Gastrocnemius medialis (tissue), 4 donors: ENCODE results near the gene FEZ2. TPM values are rescaled to one million over a fixed set of nuclear protein-coding genes. Genes with fewer than 3 reads are reported as not detected.

Experiments used
- ATAC-seq, 2 donors: fragments of 150-250 bp; one replicate each; pipeline ENCODE4 v1.9.1; 2016
- DNase-seq, 2 donors: peaks; one replicate each; pipeline ENCODE4 v3.0.0-alpha.2; 2019
- H3K27ac ChIP-seq, 4 donors: fragments of 200-600 bp; sonication (generic); 1 replicate in 1 of 4; 2 replicates in 3 of 4; pipeline ENCODE4 v1.5.1; 2016 to 2018; ENCODE audit warnings: mild to moderate bottlenecking in 2 of 4, moderate library complexity in 1 of 4
- H3K27me3 ChIP-seq, 3 donors: fragments of 200-600 bp; sonication (generic) in 2 of 3; 1 replicate in 1 of 3; 2 replicates in 2 of 3; pipeline versions ENCODE4 v1.5.1 to v1.6.0; 2016 to 2019; ENCODE audit warnings: mild to moderate bottlenecking in 1 of 3, moderate library complexity in 1 of 3
- H3K36me3 ChIP-seq, 2 donors: fragments of 200-600 bp; sonication (generic) in 1 of 2; one replicate each; pipeline ENCODE4 v1.5.1; 2017 to 2018
- H3K4me1 ChIP-seq, 2 donors: fragments of 200-600 bp; sonication (generic) in 1 of 2; one replicate each; pipeline ENCODE4 v1.5.1; 2016 to 2017; ENCODE audit warnings: mild to moderate bottlenecking in 2 of 2
- H3K4me3 ChIP-seq, 4 donors: fragments of 200-600 bp; sonication (generic) in 3 of 4; 1 replicate in 1 of 4; 2 replicates in 3 of 4; pipeline ENCODE4 v1.5.1; 2016 to 2019; ENCODE audit warnings: mild to moderate bottlenecking in 2 of 4
- H3K9me3 ChIP-seq, 3 donors: fragments of 200-600 bp; sonication (generic) in 2 of 3; 1 replicate in 1 of 3; 2 replicates in 2 of 3; pipeline ENCODE4 v1.5.1; 2016 to 2019
- POLR2A ChIP-seq, 2 donors: fragments of 450-650 bp; IDR thresholded peaks; one replicate each; pipeline ENCODE4 v1.6.1; 2017; ENCODE audit warnings: antibody characterized with exemption in 2 of 2, mild to moderate bottlenecking in 2 of 2, moderate library complexity in 2 of 2
- in situ Hi-C, 4 donors: fragments of 200-750 bp; cut with MboI; loops; one replicate each; pipeline versions ENCODE4 v1.15.0 to v1.8.0; 2017; ENCODE audit warnings: low sequenced_read_pairs in 4 of 4
- intact Hi-C: fragments of 100-400 bp; cut with DNase I; formaldehyde crosslinking; loops from one replicate; pipeline ENCODE4 v1.15.1; 2023; ENCODE audit warnings: low total_unique reads
- total RNA-seq, 4 donors: library from RNA; depleted of rRNA; stranded (reverse); fragments of >200 nt; gene quantifications; one replicate each; pipeline versions ENCODE4 v1.1.0 to v1.2.3, GENCODE V29; 2016
- TF ChIP-seq, protein P1 (sequence below), 5 experiments: fragments of 450-650 bp in 3 of 5; fragments of 200-600 bp in 2 of 5; sonication (generic) in 2 of 5; IDR thresholded peaks in 4 of 5; conservative IDR thresholded peaks in 1 of 5; 1 replicate in 4 of 5; 2 replicates in 1 of 5; pipeline ENCODE4 v1.5.1; 2016 to 2019; ENCODE audit warnings: antibody characterized with exemption in 5 of 5, mild to moderate bottlenecking in 3 of 5, moderate library complexity in 3 of 5

Gene FEZ2
- total RNA-seq, 4 donors from 2014 or later, result 65.1 to 126 (median 110) TPM

DNA sequence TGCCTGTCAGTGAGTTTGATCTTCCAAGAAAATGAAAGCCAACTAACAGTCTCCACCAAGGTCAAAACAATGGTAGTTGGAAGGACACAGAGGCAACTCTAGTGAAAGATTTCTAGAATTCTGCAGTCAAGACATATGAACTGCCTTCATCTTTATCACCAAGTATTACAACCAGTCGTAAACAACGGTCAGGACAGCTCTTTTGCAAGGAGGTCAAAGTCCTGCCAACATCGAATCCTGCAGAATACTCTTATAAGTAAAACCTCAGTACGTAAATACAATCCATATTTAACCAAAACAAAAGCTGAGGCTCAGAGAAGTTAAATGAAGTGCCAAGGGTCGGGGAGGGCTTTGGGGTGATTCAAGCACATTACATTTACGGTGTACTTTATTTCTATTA lies 3.1 kb downstream of the FEZ2 start:
- H3K27me3 ChIP-seq, result no peaks in the 10 kb centered on the region
- DNase-seq (no peak), ATAC-seq (no peak)
- TF ChIP-seq, protein P1, sequence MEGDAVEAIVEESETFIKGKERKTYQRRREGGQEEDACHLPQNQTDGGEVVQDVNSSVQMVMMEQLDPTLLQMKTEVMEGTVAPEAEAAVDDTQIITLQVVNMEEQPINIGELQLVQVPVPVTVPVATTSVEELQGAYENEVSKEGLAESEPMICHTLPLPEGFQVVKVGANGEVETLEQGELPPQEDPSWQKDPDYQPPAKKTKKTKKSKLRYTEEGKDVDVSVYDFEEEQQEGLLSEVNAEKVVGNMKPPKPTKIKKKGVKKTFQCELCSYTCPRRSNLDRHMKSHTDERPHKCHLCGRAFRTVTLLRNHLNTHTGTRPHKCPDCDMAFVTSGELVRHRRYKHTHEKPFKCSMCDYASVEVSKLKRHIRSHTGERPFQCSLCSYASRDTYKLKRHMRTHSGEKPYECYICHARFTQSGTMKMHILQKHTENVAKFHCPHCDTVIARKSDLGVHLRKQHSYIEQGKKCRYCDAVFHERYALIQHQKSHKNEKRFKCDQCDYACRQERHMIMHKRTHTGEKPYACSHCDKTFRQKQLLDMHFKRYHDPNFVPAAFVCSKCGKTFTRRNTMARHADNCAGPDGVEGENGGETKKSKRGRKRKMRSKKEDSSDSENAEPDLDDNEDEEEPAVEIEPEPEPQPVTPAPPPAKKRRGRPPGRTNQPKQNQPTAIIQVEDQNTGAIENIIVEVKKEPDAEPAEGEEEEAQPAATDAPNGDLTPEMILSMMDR (IDR thresholded peaks at IDR 0.05 in 4 of 5, conservative IDR thresholded peaks at IDR 0.05 in 1 of 5), result no peak
- no peak for TF ChIP-seq POLR2A (IDR thresholded peaks at IDR 0.05)
- peaks cover 49 to 55% of the 10 kb centered on the region in 2 donors for H3K4me1 ChIP-seq
- H3K27ac ChIP-seq, result peak overlapping the region; percentile 55 to 97 (median 94)
- peaks cover 0 to 7% of the 10 kb centered on the region in 2 donors for H3K36me3 ChIP-seq
- in situ Hi-C loops, result loop anchor here in 1 of 4 donors (10.0 kb wide), 1 partner anchor 60 kb away; no protein-coding TSS in a partner anchor
- intact Hi-C loops, result loop anchor here (5.0 kb wide), 1 partner anchor 372 kb away; the partner anchor contains the start of gene STRN
- H3K9me3 ChIP-seq, result no peaks in the 10 kb centered on the region
- H3K4me3 ChIP-seq, result peak overlapping the region in 2 of 4 donors; percentile 35 to 89

DNA sequence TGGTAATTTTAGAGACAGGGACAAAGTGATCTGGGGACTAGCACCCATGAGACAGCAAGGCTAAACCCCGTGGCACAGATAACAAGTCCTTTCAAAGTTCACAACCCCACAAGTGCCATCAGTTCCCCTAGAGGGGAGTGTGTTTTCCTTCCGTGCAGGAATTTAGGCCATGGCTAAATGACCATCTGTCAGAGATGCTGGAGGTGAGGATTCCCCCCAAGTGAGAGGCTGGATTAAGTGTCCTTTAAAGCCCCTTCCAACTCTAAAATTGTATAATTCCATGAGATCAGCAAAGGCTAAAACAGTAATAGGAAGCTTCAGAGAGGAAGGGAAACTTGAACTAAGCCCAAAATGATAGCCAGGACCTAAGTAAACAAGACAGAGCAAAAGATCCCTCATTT lies 8.7 kb downstream of the FEZ2 start:
- ATAC-seq (peak; percentile 83 to 92), DNase-seq (peak; percentile 58 to 69)
- Histone ChIP-seq H3K4me3 (peak overlapping the region in 1 of 4 donors; percentile 18), H3K4me1 (peaks cover 63 to 67% of the 10 kb centered on the region in 2 donors), H3K27me3 (no peaks in the 10 kb centered on the region), H3K27ac (peak overlapping the region; percentile 79 to 97 (median 84)), H3K9me3 (no peaks in the 10 kb centered on the region), H3K36me3 (peaks cover 0 to 15% of the 10 kb centered on the region in 2 donors)
- intact Hi-C loops (no loop called here), in situ Hi-C loops (no loop called here)
- TF ChIP-seq, protein P1 (IDR thresholded peaks at IDR 0.05 in 4 of 5, conservative IDR thresholded peaks at IDR 0.05 in 1 of 5), result peak in 1 of 5 experiments; percentile 18
- peak in 1 of 2 donors; percentile 56 for TF ChIP-seq POLR2A (IDR thresholded peaks at IDR 0.05)

DNA sequence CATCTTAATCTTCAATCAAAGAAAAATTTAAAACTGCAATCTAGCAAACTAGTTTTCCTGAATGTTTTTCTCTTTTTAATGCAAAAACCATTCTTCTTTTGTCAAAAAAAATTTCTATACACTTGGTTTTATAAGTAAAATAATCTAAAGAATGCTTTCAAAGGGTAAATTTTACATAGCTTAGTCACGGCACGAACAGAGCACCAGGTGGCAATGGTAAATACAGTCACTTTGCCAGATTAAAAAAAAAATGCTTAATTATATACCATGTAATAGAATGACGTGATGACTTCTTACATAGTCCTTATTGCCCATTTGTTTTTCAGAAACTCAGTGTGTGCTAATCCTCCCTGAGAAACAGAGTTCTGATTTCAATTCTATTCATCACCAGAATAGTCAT lies 10.4 kb downstream of the FEZ2 start:
- TF ChIP-seq POLR2A (IDR thresholded peaks at IDR 0.05), result no peak
- TF ChIP-seq, protein P1 (IDR thresholded peaks at IDR 0.05 in 4 of 5, conservative IDR thresholded peaks at IDR 0.05 in 1 of 5), result no peak
- DNase-seq (no peak), ATAC-seq (peak in 1 of 2 donors; percentile 19)
- intact Hi-C loops (no loop called here), in situ Hi-C loops (no loop called here)
- Histone ChIP-seq H3K27ac (peak overlapping the region; percentile 79 to 97 (median 84)), H3K4me1 (peaks cover 69 to 76% of the 10 kb centered on the region in 2 donors), H3K27me3 (no peaks in the 10 kb centered on the region), H3K9me3 (no peaks in the 10 kb centered on the region), H3K4me3 (no peak overlapping the region), H3K36me3 (peaks cover 0 to 15% of the 10 kb centered on the region in 2 donors)

DNA sequence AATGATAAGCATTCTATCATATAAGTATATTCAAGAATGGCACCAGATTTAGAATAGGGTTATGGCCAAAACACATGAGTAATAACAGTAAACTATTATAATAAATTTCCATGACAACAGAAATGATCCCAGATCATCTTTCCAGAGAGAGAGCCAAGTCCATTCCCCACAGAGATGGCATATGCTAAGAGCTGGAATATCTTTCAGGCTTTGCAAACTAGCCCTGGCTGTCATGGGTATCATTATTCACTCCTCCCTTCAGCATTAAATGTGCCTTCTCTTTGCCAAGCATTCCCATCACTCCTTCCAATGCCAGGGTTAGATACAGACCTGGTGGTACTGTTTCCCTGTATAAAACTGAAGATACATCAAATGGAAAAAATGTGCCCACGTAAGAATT lies 10.9 kb downstream of the FEZ2 start:
- peaks cover 0 to 15% of the 10 kb centered on the region in 2 donors for H3K36me3 ChIP-seq
- H3K4me1 ChIP-seq, result peaks cover 73 to 80% of the 10 kb centered on the region in 2 donors
- H3K27me3 ChIP-seq, result no peaks in the 10 kb centered on the region
- ATAC-seq (no peak), DNase-seq (no peak)
- peak overlapping the region; percentile 79 to 97 (median 84) for H3K27ac ChIP-seq
- in situ Hi-C loops (no loop called here), intact Hi-C loops (no loop called here)
- H3K4me3 ChIP-seq, result no peak overlapping the region
- TF ChIP-seq POLR2A (IDR thresholded peaks at IDR 0.05), result no peak
- TF ChIP-seq, protein P1 (IDR thresholded peaks at IDR 0.05 in 4 of 5, conservative IDR thresholded peaks at IDR 0.05 in 1 of 5), result no peak
- no peaks in the 10 kb centered on the region for H3K9me3 ChIP-seq
